ENCODE data around the gene PIK3CA.

DNA sequence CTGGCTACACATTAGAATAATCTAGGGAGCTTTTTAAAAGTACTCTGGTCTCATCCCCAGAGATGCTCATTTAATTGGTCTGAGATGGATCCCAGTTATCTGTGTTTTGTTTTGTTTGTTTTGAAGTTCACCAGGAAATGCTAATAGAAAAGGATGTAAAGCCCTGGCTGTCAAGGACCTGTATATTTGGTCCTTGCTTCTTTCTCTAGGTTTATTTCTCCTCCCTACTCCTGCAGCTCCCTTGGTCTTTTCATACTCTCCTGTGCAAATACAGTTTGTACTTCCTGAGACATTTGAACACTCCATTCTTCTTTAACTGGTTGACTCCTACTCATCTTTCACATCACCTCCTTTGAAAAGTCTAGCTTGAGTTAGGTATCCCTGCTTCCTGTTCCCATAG lies 3.3 kb downstream of the PIK3CA start:
- no peak for TF ChIP-seq EZH2 (IDR thresholded peaks at IDR 0.05; ENCODE audit: borderline replicate concordance, low read depth, low read length, severe bottlenecking)
- TF ChIP-seq, protein P1, sequence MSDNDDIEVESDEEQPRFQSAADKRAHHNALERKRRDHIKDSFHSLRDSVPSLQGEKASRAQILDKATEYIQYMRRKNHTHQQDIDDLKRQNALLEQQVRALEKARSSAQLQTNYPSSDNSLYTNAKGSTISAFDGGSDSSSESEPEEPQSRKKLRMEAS (IDR thresholded peaks at IDR 0.05; ENCODE audit: insufficient read depth, insufficient read length): no peak
- TF ChIP-seq, protein P2, sequence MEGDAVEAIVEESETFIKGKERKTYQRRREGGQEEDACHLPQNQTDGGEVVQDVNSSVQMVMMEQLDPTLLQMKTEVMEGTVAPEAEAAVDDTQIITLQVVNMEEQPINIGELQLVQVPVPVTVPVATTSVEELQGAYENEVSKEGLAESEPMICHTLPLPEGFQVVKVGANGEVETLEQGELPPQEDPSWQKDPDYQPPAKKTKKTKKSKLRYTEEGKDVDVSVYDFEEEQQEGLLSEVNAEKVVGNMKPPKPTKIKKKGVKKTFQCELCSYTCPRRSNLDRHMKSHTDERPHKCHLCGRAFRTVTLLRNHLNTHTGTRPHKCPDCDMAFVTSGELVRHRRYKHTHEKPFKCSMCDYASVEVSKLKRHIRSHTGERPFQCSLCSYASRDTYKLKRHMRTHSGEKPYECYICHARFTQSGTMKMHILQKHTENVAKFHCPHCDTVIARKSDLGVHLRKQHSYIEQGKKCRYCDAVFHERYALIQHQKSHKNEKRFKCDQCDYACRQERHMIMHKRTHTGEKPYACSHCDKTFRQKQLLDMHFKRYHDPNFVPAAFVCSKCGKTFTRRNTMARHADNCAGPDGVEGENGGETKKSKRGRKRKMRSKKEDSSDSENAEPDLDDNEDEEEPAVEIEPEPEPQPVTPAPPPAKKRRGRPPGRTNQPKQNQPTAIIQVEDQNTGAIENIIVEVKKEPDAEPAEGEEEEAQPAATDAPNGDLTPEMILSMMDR (IDR thresholded peaks at IDR 0.05; ENCODE audit: extremely low read depth in 1 of 2, insufficient read depth in 1 of 2, low read depth in 1 of 2, low read length in 2 of 2): no peak
- TF ChIP-seq POLR2A (IDR thresholded peaks at IDR 0.05; ENCODE audit: low read depth, low read length): no peak
- no peak for TF ChIP-seq FOS (IDR thresholded peaks at IDR 0.05; ENCODE audit: borderline replicate concordance, insufficient read depth, low read length)
- no peak for TF ChIP-seq GATA2 (IDR thresholded peaks at IDR 0.05; ENCODE audit: insufficient read depth, insufficient read length, low read depth, low read length)

Measured in endothelial cell of umbilical vein (primary cell).